B cell (primary cell): Measurements from ENCODE around the gene COL3A1. TPM values are rescaled to one million over a fixed set of nuclear protein-coding genes. Genes with fewer than 3 reads are reported as not detected.

Source experiments
- ATAC-seq: fragments of 200-7000 bp; cut with Tn5 transposase; one replicate; pipeline ENCODE4 v1.10.0; 2021; ENCODE audit warnings: low read depth, mild to moderate bottlenecking, moderate number of reproducible peaks, moderate library complexity
- CTCF ChIA-PET: fragments of 350-600 bp; sonication (Branson Sonifier 250); formaldehyde crosslinking; loops from one replicate; lab custom pipeline; 2021; ENCODE audit warnings: antibody characterized with exemption, inconsistent platforms; lab: Charles Lee
- POLR2A ChIA-PET: fragments of 350-600 bp; sonication (Branson Sonifier 250); formaldehyde crosslinking; loops from one replicate; lab custom pipeline; 2021; ENCODE audit warnings: antibody characterized with exemption; lab: Charles Lee
- DNase-seq: peaks from one replicate; pipeline ENCODE4 v3.0.0; 2013
- H2AFZ ChIP-seq: 2 replicates; pipeline ENCODE4 v1.6.1; 2012; ENCODE audit warnings: mild to moderate bottlenecking, low read depth, low read length; ENCODE audit not compliant: insufficient read depth, poor library complexity, severe bottlenecking
- H3K27ac ChIP-seq, 2 donors: 1 replicate in 1 of 2; 2 replicates in 1 of 2; pipeline ENCODE4 v1.5.1; 2012 to 2013; ENCODE audit warnings: low read length in 2 of 2, mild to moderate bottlenecking in 2 of 2, moderate library complexity in 1 of 2
- H3K27me3 ChIP-seq, 4 experiments: fragments of 200-600 bp in 1 of 4; sonication (generic) in 1 of 4; replicated peaks in 1 of 4; 1 replicate in 2 of 4; 2 replicates in 2 of 4; pipeline versions ENCODE4 v1.6.1 to v1.7.0; 2013 to 2016; ENCODE audit warnings: low read length in 3 of 4, mild to moderate bottlenecking in 2 of 4, mixed read lengths in 1 of 4, moderate library complexity in 1 of 4; ENCODE audit not compliant: insufficient read depth in 4 of 4, control insufficient read depth in 3 of 4; ENCODE audit errors: control extremely low read depth in 1 of 4
- H3K36me3 ChIP-seq, 2 experiments: replicated peaks in 1 of 2; 1 replicate in 1 of 2; 2 replicates in 1 of 2; pipeline versions ENCODE4 v1.6.1 to v1.7.1; 2013; ENCODE audit warnings: low read length in 1 of 2; ENCODE audit not compliant: insufficient read depth in 2 of 2, control insufficient read depth in 1 of 2; ENCODE audit errors: control extremely low read depth in 1 of 2, extremely low read depth in 1 of 2
- H3K4me1 ChIP-seq, 2 donors: fragments of 200-600 bp in 1 of 2; sonication (generic) in 1 of 2; 1 replicate in 1 of 2; 2 replicates in 1 of 2; pipeline versions ENCODE4 v1.5.1 to v1.6.1; 2013 to 2017; ENCODE audit warnings: low read length in 2 of 2; ENCODE audit not compliant: control insufficient read depth in 2 of 2, insufficient read depth in 2 of 2
- H3K4me2 ChIP-seq: replicated peaks from 2 replicates; pipeline ENCODE3; 2012; ENCODE audit warnings: mild to moderate bottlenecking, low read depth, low read length; ENCODE audit not compliant: poor library complexity, severe bottlenecking
- H3K4me3 ChIP-seq, 5 experiments: fragments of 200-600 bp in 1 of 5; sonication (generic) in 1 of 5; 1 replicate in 3 of 5; 2 replicates in 2 of 5; pipeline versions ENCODE4 v1.5.1 to v1.7.0; 2011 to 2016; ENCODE audit warnings: low read length in 4 of 5, mild to moderate bottlenecking in 4 of 5, low read depth in 2 of 5, control low read depth in 1 of 5, moderate library complexity in 1 of 5; ENCODE audit not compliant: insufficient read depth in 1 of 5; ENCODE audit errors: control extremely low read depth in 1 of 5, extremely low read depth in 1 of 5
- H3K79me2 ChIP-seq: fragments of 200-600 bp; sonication (generic); one replicate; pipeline ENCODE4 v1.6.0; 2016; ENCODE audit warnings: low read length; ENCODE audit not compliant: control insufficient read depth, insufficient read depth
- H3K9ac ChIP-seq: fragments of 200-600 bp; sonication (generic); 2 replicates; pipeline ENCODE4 v1.6.1; 2017; ENCODE audit warnings: mild to moderate bottlenecking, low read length, moderate library complexity
- H3K9me3 ChIP-seq, 3 donors: one replicate each; pipeline versions ENCODE4 v1.6.1 to v1.7.1; 2013; ENCODE audit warnings: low read length in 2 of 3; ENCODE audit not compliant: control insufficient read depth in 2 of 3, insufficient read depth in 1 of 3; ENCODE audit errors: control extremely low read depth in 1 of 3
- H4K20me1 ChIP-seq: 2 replicates; pipeline ENCODE4 v1.6.0; 2012; ENCODE audit warnings: mild to moderate bottlenecking, low read length; ENCODE audit not compliant: insufficient read depth, control insufficient read depth, poor library complexity, severe bottlenecking
- H3K27ac Mint-ChIP-seq: one replicate; pipeline ENCODE4 v1.8.0; 2021; ENCODE audit warnings: mixed read lengths
- H3K27me3 Mint-ChIP-seq: one replicate; pipeline ENCODE4 v1.8.0; 2021; ENCODE audit warnings: mixed read lengths
- H3K4me1 Mint-ChIP-seq: one replicate; pipeline ENCODE4 v1.8.0; 2021; ENCODE audit warnings: mixed read lengths
- H3K4me3 Mint-ChIP-seq: one replicate; pipeline ENCODE4 v1.8.0; 2021; ENCODE audit warnings: mixed read lengths
- H3K9me3 Mint-ChIP-seq: one replicate; pipeline ENCODE4 v1.8.0; 2022; ENCODE audit warnings: mixed read lengths; ENCODE audit not compliant: insufficient read depth
- EZH2 ChIP-seq: IDR thresholded peaks from 2 replicates; pipeline ENCODE4 v1.6.1; 2012; ENCODE audit warnings: borderline replicate concordance, low read depth, mild to moderate bottlenecking, moderate library complexity, low read length; ENCODE audit not compliant: insufficient read depth, poor library complexity, severe bottlenecking
- WGBS: methylation state at CpG from one replicate; pipeline ENCODE4 v1.1.5; 2013; ENCODE audit warnings: missing lambda C conversion rate; ENCODE audit not compliant: insufficient coverage; 5-methylcytosine and 5-hydroxymethylcytosine counted together
- intact Hi-C: fragments of 100-400 bp; cut with micrococcal nuclease; formaldehyde crosslinking; loops from one replicate; pipeline ENCODE4 v1.10.0; 2022
- polyA plus RNA-seq: library from polyadenylated mRNA; depleted of rRNA; stranded (reverse); fragments of >200 nt; gene quantifications from 2 replicates; pipeline ENCODE4 v1.2.3, GENCODE V29; 2012
- total RNA-seq, 2 donors: library from RNA; stranded (reverse); fragments of 120-200 nt in 1 of 2; gene quantifications; 1 replicate in 1 of 2; 2 replicates in 1 of 2; pipeline versions ENCODE4 v1.2.3 to v1.2.4, GENCODE V29; 2013 to 2022
- TF ChIP-seq, protein P1 (sequence below): fragments of 200-600 bp; IDR thresholded peaks from one replicate; pipeline ENCODE4 v1.8.0; 2022; ENCODE audit warnings: antibody characterized with exemption, mild to moderate bottlenecking

COL3A1 gene
- total and polyA plus RNA-seq, 2 donors (not counting 1 experiment from before 2014, with no cell fraction given), result not detected

DNA sequence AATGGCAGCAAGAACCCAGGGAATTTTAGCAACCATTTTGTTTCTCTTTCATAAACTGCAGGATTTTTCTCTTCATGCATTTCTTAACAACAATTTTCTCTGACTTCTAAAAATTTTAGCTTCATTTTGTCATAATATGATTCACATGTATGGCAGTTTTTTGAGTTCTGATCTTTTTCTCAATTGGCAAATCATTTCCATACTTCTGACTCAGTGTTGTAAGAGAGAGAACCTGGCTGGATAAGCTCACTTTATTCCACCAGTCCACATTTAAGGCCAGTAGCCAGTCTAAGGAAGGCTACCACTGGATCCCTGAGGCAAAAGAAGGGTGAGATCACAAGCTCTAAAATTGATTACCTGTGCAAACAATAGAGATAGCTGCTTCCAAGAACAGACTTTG, 42.8 kb upstream of the COL3A1 start:
- H3K4me2 ChIP-seq, result no peak overlapping the region
- H3K36me3 ChIP-seq, result no peaks in the 10 kb centered on the region
- H3K9ac ChIP-seq, result no peak overlapping the region
- ATAC-seq (no peak), DNase-seq (no peak)
- H3K27me3 ChIP-seq, result no peaks in the 10 kb centered on the region
- H3K4me3 Mint-ChIP-seq, result no peak overlapping the region
- no peaks in the 10 kb centered on the region for H3K4me1 ChIP-seq
- H3K4me3 ChIP-seq, result no peak overlapping the region
- no peaks in the 10 kb centered on the region for H4K20me1 ChIP-seq
- H3K9me3 ChIP-seq, result peaks cover 0 to 10% (median 0%) of the 10 kb centered on the region in 3 donors
- no peak overlapping the region for H3K27ac ChIP-seq
- intact Hi-C loops, result no loop called here
- H3K79me2 ChIP-seq, result no peaks in the 10 kb centered on the region
- H3K4me1 Mint-ChIP-seq, result no peaks in the 10 kb centered on the region
- H3K9me3 Mint-ChIP-seq, result peaks cover 8% of the 10 kb centered on the region
- H3K27me3 Mint-ChIP-seq, result no peaks in the 10 kb centered on the region
- TF ChIP-seq EZH2, result no peak
- TF ChIP-seq, protein P1, sequence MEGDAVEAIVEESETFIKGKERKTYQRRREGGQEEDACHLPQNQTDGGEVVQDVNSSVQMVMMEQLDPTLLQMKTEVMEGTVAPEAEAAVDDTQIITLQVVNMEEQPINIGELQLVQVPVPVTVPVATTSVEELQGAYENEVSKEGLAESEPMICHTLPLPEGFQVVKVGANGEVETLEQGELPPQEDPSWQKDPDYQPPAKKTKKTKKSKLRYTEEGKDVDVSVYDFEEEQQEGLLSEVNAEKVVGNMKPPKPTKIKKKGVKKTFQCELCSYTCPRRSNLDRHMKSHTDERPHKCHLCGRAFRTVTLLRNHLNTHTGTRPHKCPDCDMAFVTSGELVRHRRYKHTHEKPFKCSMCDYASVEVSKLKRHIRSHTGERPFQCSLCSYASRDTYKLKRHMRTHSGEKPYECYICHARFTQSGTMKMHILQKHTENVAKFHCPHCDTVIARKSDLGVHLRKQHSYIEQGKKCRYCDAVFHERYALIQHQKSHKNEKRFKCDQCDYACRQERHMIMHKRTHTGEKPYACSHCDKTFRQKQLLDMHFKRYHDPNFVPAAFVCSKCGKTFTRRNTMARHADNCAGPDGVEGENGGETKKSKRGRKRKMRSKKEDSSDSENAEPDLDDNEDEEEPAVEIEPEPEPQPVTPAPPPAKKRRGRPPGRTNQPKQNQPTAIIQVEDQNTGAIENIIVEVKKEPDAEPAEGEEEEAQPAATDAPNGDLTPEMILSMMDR, result no peak
- ChIA-PET CTCF (no interaction called here), POLR2A (no interaction called here)
- no peak overlapping the region for H3K27ac Mint-ChIP-seq
- no peak overlapping the region for H2AFZ ChIP-seq

DNA sequence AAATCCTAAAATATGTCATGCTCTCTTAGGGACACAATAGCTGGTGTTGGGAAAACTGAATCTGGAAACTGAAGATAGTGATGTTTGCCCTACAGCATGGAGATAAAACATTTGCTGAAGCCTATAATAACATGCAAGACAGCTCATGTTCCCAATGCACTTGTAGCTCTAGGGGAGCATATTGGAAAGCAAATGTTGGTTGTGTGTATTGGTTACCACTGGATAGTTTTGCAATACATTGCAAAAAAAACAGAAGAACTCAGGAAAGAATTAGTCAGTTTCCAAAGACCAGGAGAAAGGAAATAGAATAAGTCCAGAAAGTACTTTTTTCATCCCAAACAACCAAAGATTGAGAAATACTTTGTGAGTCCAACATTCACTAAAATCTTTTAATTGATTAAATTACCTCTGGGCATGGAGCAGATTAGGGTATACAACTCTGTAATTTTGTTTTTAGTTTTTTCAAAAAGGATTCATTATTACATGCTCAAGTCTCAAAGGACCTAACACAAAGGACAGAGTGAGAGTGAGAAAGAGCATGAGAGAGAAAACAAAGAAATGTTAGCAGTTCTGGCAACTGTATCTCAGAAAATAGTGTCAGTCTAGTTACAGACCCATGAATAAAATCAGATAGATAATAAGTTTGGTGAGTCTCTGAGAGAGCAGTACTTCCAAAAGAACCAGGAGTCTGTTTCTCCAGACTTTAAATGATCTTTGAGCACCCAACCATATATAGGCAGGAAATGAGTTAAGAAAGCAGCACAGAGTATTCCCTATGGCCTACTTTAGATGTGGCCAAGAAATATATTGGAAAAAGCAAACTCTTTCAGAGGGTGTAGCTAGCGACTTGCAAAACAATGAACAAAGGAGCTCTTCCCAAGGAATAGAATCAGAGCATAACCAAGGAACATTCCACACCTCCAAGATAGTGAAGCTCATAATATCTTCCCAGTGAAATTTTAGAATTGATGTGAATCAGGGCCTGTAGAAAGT, 36.6 kb upstream of the COL3A1 start:
- no peak for DNase-seq
- ATAC-seq, result no peak
- H4K20me1 ChIP-seq, result no peaks in the 10 kb centered on the region
- Mint-ChIP-seq H3K9me3 (peaks cover 1% of the 10 kb centered on the region), H3K4me3 (no peak overlapping the region), H3K27ac (no peak overlapping the region), H3K27me3 (no peaks in the 10 kb centered on the region), H3K4me1 (no peaks in the 10 kb centered on the region)
- H3K79me2 ChIP-seq, result no peaks in the 10 kb centered on the region
- intact Hi-C loops, result no loop called here
- no peak overlapping the region for H2AFZ ChIP-seq
- no peaks in the 10 kb centered on the region for H3K9me3 ChIP-seq
- TF ChIP-seq EZH2, result no peak
- TF ChIP-seq, protein P1, result no peak
- no peak overlapping the region for H3K4me2 ChIP-seq
- POLR2A ChIA-PET, result no interaction called here
- no peak overlapping the region for H3K9ac ChIP-seq
- CTCF ChIA-PET, result no interaction called here
- H3K4me1 ChIP-seq, result no peaks in the 10 kb centered on the region
- H3K27ac ChIP-seq, result no peak overlapping the region
- WGBS, result no CpG with 5 or more reads among the region's 1 CpG
- H3K36me3 ChIP-seq, result no peaks in the 10 kb centered on the region
- H3K4me3 ChIP-seq, result no peak overlapping the region
- no peaks in the 10 kb centered on the region for H3K27me3 ChIP-seq
